HG03442 (cell line): ENCODE measurements around the gene SLC1A7.

Source experiments
- ATAC-seq: cut with Tn5 transposase; IDR thresholded peaks from one replicate; pipeline ENCODE4 v1.9.1; 2021; ENCODE audit warnings: mild to moderate bottlenecking, moderate library complexity; ENCODE audit not compliant: unreplicated experiment

SLC1A7 gene

GRCh38 chr1:53162621-53163020 is 20.2 kb upstream of the SLC1A7 start:
- ATAC-seq = no peak

DNA sequence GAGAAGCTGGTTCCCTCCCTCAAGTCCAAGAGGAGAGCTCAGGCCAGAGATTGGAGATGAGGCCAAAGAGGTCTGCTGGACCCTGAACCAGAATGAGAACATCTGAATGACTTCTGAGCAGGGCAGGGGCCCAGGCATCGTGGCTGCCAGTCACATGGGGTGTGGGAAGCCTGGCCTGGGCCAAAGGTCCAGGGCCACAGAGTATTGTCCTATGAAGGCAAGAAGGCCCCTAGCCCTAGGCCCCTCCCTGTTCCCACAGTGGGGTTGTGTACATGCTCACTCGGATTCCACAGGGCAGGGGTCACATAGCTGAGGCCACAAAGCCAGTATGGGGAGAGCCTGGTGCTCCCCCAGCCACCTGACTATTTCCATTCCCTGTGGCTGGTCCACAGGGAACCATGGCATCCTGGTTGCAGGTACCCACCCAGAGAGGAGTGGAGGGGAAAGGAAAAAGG is 18.5 kb upstream of the SLC1A7 start:
- ATAC-seq = no peak

DNA sequence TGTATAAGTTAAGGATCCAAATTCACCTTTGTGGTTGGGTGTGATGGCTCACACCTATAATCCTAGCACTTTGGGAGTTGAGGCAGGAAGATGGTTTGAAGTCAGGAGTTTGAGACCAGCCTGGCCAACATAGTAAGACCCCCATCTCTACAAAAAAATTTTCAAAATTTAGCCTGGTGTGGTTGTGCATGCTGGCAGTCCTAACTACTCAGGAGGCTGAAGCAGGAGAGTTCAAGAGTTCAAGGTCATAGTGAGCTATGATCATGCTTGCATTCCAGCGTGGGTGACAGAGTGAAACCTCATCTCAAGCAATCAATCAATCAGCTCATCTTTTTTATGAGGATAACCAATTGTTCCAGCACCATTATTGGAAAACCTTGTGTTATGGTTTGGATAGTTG is 16.5 kb upstream of the SLC1A7 start:
- no peak for ATAC-seq

DNA sequence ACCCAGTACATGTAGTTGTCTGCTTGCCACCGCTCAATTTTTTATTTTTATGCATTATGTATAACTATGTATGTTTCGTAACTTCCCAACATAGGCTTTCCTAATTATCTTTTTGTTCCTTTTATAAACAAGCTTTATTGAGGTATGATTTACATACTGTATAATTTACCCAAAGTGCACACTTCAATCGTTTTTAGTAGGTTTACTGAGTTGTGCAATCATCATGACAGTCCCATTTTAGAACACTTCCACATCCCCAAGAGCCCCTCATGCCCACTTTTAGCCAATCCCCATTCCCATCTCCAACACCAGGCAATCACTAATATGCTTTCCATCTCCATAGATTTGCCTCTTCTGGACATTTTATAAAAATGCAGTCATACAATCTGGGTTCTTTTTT is 14.3 kb upstream of the SLC1A7 start:
- ATAC-seq = no peak

- ATAC-seq = no peak
These were observed 13.5 kb upstream of the SLC1A7 start for GRCh38 chr1:53155945-53156344.

DNA sequence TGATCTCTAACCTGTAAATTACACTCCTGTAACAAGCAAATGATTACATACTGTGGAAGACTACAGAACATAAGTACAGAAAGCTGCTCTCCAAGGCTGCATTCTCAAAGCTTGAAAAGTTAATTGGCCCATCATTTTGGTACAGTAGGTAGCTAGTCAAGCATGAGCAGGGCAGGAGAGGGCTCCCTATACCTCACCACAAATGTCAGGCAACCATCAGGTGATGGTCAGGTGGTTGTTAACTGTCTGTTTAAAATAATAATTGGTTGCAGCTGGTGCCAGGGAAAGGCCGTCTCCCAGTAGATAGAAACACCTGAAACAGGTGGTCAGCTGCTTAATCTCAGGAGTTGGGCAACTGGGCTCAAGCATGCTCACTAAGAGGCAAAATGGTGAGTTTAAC is 13.1 kb upstream of the SLC1A7 start:
- ATAC-seq = no peak

GRCh38 chr1:53154859-53155438 is 12.5 kb upstream of the SLC1A7 start:
- ATAC-seq = no peak

- no peak for ATAC-seq
These were observed 11.3 kb upstream of the SLC1A7 start for GRCh38 chr1:53153752-53154151.

- ATAC-seq = no peak
These were observed 5.7 kb upstream of the SLC1A7 start for GRCh38 chr1:53148123-53148522.

DNA sequence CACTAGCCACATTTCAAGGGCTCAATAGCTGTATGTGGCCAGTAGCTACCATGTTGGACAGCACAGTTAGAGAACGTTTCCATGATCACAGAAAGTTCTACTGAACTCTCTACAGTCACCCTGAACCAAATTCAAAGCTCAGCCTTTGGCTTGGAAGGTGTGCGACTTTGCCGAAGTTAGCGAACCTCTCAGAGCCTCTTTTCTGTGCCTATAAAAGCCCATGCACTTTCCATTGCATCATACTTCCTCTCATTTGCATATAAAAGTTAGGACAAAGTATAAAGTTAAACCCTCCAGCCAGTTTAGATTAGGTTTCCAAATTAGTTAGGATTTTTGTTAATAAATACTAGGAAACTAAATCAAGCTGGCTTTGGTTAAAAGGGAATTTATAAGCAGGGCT is 4.7 kb upstream of the SLC1A7 start:
- no peak for ATAC-seq

DNA sequence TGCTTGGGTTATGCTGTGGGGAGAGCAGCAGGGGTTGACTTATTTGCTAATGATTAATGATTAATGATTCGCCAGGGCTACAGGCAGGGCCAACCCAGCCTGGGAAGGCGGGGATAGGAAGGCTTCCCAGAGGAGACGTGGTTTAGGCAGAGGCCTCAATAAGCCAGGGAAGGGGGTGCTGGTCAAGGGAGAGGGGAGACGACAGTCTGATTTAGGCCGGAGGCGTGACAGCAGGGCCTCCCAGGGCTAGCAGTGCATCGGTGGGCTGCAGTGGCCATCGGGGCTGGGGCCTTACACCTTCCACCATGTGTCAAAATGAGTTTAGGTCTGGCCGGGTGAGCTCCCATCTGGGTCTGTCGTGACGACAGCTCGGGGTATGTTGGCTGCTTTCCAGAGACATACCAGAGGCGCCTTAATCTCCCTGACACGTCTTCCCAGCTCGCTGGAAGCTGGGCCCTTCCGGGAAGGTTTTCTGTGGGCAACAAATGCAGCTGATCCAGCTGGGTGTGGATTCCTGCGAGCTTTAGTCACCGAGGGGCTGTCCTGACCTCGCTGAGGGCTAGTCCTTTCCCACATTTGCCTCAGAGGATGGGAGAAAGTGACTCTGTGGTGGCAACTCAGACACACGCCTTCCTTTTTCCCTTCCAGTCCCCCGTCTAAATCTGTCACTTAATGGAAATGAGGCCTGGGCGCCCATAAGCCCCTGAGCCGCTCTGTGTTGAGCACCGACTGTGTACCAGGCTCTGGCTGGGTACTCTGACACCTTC is 3.7 kb upstream of the SLC1A7 start:
- no peak for ATAC-seq

DNA sequence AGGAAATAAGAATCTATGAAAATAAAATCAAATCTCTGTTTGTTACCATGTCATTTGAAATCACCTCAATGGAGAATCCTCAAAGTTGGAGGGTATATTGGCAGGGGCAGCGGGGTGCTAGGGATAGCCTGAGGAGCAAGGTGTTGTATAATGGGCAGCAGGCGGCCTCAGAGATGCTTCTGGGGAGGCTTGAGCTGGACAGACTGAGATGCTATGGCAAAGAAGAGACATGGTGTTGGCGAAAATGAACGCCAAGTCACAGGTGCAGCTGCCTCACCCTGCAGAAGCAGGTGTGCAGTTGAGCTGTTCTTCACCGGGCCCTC is 3.1 kb upstream of the SLC1A7 start:
- ATAC-seq = no peak

- no peak for ATAC-seq
These were observed 2.7 kb upstream of the SLC1A7 start for GRCh38 chr1:53145051-53145600.

GRCh38 chr1:53144201-53144600 is 1.8 kb upstream of the SLC1A7 start:
- ATAC-seq = no peak

GRCh38 chr1:53143527-53143926 is 1.1 kb upstream of the SLC1A7 start:
- no peak for ATAC-seq

DNA sequence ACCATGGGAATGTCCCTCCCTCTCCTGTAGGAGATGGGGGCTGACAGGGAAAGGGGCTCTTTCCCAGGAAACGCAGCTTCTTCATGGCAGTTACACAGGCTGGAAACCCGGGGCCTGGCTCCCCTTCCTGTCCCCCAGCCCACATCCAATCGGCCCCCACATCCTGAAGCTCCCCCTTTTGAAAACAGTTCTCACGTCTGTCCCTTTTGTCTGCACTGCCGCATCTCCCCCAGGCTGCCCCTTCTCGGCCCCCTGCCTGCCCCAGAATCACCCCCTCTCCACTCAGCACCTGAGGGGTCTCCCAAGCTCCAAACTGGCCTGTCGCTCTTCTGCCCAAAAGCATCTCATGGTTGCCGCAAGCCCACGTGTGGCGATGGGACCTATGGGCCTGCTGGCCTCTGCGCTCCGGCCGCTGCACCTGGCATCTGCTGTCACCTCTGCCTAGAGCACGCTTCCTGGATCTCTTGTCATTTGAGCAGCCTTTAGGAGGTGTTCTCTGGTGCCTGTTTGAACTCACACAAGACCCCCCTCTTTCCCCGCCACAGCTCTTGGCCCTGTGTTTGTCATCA is 867 bp downstream of the SLC1A7 start:
- no peak for ATAC-seq

DNA sequence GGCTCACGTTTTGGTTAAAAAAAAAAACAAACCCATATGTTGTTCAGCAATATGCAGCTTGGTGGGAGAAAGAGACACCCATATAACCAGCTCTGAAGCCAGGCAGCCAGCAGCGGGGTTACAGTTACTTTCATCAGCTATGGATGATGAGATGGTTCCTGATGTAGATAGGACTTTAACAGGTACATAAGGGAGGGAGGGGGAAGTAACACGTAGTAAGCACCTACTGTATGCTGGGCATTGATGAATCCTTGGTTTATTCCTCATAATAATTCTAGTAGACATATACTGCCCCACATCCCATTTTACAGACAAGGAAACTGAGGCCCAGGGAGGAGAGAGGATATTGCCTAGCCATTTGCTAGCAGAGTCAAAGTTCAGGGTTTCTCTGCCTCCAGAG is 2.0 kb downstream of the SLC1A7 start:
- no peak for ATAC-seq

DNA sequence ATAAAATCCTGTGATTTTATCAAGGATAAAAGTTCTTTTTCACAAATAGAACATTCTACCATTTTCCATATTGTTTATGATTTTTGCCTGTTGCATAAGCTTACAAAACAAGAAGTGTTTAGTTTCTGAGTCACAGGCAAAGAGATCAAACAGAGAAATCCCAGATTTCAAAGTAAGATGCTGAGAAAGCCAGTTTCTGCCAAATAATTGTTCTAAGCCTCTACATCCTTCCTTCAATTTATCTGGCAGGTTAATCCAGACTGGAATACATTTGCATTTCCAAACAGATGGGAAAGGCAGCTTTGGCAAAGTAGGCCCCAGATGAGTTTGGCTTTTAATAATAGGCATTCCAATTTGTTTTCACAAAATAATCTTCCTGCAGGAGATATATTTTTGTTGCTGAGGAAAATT is 2.5 kb downstream of the SLC1A7 start:
- ATAC-seq = no peak

DNA sequence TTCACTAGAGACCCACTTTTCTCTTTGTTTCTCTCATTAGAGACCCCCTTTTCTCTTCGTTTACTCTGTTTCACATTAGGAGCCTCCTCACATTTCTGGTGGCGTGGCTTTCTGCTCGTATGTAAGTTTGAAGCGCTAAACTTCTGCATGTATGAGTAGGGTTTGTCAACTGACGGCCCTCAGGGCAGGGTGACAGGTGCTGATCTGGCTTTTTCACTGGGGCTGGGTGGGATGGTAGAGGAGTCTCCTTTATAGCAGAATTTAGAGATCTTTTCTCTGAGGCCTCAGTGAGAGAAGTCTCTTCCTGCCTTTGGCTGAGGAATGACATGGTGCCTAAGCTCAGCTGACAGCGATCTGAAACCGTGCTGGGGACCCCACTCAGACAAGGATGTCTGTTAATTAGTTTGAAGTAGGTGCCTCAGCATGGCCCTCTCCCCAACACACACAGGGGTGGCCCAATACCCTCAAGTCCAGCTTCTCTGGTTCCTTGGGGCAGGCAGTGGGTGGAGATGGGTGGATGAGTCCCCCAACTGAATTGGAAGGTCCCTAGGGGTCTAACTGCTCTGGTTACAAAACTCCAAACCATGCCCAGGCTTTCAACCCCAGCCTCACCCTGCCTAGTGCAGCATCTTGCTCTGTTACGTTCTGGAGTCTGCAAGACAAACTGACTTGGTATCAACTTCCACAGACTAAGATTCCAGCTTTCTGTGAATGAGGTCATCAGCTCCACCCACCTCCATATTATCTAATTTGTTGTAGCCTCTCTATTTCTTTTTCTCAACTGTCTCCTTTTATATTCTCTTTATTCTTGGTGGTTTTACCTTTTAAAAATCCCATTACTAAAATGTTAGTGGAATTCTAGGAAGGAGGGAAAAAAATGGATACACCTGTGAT is 3.2 kb downstream of the SLC1A7 start:
- ATAC-seq = no peak

- no peak for ATAC-seq
These were observed 4.7 kb downstream of the SLC1A7 start for GRCh38 chr1:53137729-53138128.

- no peak for ATAC-seq
These were observed 6.7 kb downstream of the SLC1A7 start for GRCh38 chr1:53135735-53136114.
